GM12878 (cell line): Measurements from ENCODE around the gene CCDC47.

ENCODE experiments used
- NRF1 ChIP-seq: conservative IDR thresholded peaks from 2 replicates; pipeline ENCODE4 v1.6.1; 2011; ENCODE audit warnings: mild to moderate bottlenecking, low read depth, low read length, improper control_type of control experiment
- TF ChIP-seq, protein P1 (sequence below), 3 experiments: IDR thresholded peaks in 2 of 3; conservative IDR thresholded peaks in 1 of 3; 2 replicates each; pipeline ENCODE4 v1.5.1; 2011; ENCODE audit warnings: low read depth in 3 of 3, low read length in 3 of 3, mild to moderate bottlenecking in 3 of 3, control low read depth in 2 of 3, moderate library complexity in 2 of 3, inconsistent platforms in 1 of 3, mixed read lengths in 1 of 3; ENCODE audit not compliant: control insufficient read depth in 2 of 3, insufficient read depth in 1 of 3; ENCODE audit errors: extremely low read depth in 1 of 3

DNA sequence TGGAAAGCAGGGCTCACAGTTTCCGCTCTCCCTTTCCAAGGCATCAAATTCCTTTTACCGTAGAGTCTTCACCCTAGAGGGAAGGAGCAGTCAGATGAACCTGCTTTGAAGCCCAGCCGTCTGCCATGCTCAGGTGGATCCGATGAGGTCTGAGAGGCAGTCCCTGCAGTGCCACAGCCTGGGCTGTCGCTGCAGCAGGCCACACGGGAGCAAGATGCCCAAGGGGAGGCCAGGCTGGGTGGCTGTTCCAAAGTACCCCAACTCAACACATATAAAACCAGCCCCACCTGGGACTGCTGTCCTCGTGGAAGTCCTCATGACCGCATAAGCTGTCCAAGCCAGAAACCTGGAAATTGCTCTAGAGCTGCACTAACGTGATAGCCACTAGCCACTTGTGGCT lies 68.6 kb downstream of the CCDC47 start:
- no peak for TF ChIP-seq NRF1
- TF ChIP-seq, protein P1, sequence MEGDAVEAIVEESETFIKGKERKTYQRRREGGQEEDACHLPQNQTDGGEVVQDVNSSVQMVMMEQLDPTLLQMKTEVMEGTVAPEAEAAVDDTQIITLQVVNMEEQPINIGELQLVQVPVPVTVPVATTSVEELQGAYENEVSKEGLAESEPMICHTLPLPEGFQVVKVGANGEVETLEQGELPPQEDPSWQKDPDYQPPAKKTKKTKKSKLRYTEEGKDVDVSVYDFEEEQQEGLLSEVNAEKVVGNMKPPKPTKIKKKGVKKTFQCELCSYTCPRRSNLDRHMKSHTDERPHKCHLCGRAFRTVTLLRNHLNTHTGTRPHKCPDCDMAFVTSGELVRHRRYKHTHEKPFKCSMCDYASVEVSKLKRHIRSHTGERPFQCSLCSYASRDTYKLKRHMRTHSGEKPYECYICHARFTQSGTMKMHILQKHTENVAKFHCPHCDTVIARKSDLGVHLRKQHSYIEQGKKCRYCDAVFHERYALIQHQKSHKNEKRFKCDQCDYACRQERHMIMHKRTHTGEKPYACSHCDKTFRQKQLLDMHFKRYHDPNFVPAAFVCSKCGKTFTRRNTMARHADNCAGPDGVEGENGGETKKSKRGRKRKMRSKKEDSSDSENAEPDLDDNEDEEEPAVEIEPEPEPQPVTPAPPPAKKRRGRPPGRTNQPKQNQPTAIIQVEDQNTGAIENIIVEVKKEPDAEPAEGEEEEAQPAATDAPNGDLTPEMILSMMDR (IDR thresholded peaks at IDR 0.05 in 2 of 3, conservative IDR thresholded peaks at IDR 0.05 in 1 of 3; ENCODE audit: control insufficient read depth in 2 of 3, extremely low read depth in 1 of 3, insufficient read depth in 1 of 3, low read depth in 3 of 3, low read length in 3 of 3), result no peak
